IPS DF 4.7 (cell line): ENCODE results near the gene ARID3A.

Source experiments
- DNase-seq: peaks from one replicate; pipeline ENCODE4 v3.0.0-alpha.2; 2013; ENCODE audit warnings: low spot score; ENCODE audit errors: extremely low read depth

The ARID3A gene

DNA sequence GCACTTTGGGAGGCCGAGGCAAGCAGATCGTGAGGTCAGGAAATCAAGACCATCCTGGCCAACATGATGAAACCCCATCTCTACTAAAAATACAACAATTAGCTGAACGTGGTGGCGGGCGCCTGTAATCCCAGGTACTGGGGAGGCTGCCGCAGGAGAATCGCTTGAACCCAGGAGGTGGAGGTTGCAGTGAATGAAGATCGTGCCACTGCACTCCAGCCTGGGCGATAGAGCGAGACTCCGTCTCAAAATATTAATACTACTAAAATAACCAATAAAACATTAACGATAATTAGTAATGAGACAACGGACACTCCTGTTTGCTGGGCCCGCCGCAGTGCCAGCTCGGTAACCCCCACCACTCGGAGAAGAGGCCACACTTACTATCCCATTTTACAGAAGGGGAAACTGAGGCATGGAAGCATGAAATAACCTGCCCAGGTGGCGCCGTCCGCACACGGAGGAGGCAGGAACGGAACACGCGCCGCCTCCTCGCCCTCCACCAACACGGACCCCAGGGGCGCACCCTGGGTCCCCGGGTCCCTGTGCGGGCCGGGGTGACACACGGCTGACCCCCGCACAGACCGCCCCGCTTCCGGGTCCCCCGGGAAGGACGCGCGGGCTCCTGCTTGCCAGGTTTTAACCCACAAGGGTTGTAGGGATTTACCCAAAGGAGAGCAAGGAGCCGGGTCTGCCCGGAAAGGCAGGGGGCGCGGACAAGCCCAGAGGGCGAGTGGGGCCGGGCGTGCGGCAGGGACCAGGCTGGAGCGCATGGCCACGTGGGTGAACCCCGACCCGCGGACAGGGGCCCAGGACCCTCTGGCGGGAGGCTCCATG lies 14.4 kb upstream of the ARID3A start:
- DNase-seq = no peak

DNA sequence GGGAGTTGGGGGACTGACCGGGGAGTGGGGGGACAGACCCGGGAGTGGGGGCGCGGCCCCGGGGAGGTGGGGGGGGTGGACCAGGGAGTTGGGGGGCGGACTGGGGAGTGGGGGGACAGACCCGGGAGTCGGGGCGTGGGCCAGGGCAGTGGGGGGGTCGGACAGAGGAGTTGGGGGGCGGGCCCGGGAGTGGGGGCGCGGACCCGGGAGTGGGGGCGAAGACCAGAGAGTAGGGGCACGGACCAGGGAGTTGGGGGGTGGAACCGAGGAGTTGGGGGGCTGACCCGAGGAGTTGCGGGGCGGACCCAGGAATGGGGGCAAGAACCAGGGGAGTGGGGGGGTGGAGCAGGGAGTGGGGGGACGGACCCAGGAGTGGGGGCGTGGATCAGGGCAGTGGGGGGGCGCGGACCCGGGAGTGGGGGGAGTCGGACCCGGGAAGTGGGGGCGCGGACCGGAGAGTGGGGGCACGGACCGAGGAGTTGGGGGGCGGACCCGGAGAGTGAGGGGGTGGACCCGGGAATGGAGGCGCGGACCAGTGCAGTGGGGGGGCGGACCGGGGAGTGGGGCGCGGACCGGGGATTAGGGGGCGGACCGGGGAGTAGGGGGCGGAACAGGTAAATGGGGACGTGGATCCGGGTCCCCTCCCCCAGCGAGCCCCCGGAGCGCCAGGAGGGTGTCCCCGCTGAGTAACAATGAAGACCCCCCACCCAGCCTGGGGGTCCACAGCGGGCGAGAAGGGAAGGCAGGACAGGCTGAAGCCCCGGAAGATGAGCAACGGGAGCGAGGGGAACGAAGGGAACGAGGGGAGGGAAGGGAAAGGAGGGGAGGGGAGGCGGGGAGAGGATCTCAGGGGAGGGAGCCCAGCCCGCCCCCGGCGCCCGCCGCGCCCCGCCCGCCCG lies 13.4 kb upstream of the ARID3A start:
- no peak for DNase-seq

DNA sequence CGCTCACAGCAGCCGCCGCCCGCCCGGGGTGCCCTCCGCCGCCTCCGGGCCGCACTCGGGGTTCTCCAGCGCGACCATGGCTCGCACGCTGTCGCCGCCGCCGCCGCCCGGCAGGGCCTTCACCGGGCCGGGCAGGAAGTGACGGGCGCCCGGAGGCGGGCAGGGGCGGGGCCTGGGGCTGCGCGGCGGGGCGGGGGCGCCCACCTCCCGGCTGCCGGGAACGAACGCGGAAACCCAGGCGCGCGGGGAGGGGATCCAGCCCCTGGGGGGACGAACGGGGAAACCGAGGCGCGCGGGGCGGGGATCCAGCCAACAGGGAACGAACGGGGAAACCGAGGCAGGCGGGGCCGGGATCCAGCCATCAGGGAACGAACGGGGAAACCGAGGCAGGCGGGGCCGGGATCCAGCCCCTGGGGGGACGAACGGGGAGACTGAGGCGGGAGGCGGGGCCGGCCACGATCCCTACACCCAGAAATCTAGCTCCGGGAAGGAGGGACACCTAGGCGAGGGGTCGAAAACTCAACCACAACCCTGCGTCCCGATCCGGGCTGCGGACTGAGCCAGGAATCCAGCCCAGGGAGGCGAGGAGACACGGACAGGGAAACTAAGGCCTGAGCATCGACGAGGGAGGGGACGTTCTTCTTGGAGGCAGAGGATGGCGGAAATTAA lies 12.6 kb upstream of the ARID3A start, which contains the start of gene R3HDM4:
Gene R3HDM4, minus strand, starts transcription at position 140 of the 669 bp plus-strand sequence. Its CDS starts 62 bp downstream, at position 78.
- no peak for DNase-seq

DNA sequence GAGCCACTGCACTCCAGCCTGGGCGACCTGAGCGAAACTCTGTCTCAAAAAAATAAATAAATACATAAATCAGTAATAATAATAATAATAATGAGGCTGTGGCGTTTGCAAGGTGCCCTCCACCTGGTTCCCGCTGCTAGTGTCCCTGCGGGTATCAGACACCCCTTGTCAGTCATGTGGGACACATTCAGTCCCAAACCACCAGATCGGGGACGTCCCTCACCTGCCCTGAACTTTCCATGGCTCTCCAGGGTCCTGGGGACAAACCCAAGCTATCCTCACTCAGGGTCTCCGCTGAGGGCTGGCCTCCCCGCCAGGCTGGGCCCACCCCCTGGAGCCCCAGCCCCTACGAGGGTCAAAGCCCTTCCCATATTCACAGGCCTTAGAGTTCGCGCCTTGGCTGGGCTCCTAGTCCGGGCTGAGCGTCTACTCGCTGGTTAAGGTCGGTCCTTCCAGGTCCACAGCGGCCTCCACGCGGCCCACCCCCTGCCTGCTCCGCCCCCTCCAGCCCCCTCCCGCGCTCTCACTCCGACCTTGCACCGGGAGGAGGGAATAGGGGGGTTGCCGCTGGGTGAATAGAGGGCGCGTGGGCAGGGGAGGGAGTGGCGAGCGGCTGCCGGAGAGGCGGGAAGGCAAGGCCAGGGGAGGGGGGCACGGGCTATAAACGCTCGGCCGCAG lies 9.1 kb upstream of the ARID3A start:
- no peak for DNase-seq

GRCh38 chr19:917323-918151 lies 8.3 kb upstream of the ARID3A start, which contains the start of gene KISS1R:
Gene KISS1R, plus strand, starts transcription at chr19:917333. Its CDS starts 170 bp downstream, at chr19:917503.
- DNase-seq = no peak

DNA sequence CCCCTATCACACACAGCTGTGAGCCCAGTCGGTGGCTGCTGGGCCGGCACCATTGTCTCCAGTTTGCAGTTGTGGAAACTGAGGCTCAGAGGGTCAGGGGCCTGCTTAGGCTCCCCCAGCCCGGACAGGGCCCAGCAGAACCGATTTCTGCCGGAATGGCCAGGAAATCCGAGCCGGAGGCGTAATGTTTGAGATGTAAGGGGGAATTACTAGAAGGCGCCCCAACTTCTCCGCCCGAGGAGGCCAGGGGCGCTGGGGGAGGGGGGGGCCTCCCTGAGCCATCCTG lies 7.7 kb upstream of the ARID3A start:
- no peak for DNase-seq

DNA sequence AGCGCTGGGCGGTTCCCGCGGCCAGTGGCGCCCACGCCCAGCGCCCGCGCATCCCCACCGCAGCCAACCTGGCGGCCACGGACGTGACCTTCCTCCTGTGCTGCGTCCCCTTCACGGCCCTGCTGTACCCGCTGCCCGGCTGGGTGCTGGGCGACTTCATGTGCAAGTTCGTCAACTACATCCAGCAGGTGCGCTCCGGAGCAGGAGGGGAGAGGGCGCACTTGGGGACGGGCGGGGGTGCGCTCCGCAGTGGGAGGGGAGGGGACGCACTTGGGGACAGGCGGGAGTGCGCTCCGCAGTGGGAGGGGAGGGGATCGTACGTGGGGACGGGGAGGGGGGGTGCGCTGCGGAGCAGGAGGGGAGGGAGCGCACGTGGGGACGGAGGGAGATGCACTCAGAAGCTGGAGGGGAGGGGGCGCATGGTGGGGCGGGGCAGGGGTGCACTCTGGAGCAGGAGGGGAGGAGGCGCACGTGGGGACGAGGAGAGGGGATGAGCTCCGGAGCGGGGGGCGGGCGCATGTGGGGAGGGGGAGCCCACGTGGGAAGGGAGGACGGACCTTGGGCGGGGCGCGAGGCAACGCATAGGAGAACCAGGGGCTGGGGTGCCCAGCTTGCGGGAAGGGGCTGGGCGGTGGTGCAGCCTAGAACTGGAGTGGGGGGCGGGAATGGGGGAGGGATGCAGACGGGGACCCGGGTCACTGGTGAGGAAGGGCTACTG lies 7.2 kb upstream of the ARID3A start:
- no peak for DNase-seq

DNA sequence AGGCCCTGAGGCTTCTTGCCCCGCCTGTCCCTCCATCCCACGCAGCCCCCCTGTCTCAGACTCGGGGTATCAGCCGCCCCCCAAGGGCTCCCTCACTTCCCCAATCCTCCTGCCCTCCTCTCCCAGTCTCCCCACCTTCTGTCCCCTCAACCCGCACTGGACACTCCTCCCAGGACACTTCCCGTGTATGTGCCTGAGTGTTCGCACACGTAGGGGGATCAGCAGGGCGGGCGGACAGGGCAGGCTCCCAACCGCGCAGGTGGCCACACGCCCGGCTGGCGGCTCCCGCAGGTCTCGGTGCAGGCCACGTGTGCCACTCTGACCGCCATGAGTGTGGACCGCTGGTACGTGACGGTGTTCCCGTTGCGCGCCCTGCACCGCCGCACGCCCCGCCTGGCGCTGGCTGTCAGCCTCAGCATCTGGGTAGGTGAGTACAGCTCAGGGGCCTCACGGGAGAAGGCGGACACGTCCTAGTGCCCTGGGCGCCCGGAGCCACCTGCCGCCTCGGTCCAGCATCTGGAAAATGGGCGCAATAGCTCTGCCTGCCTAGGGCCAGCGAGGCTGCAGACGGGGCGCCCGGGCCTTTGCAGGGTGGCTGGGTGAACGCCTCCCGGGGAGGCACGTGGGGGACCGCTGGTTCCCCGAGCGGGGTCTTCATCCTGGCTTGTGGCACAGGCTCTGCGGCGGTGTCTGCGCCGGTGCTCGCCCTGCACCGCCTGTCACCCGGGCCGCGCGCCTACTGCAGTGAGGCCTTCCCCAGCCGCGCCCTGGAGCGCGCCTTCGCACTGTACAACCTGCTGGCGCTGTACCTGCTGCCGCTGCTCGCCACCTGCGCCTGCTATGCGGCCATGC lies 6.4 kb upstream of the ARID3A start:
- DNase-seq = no peak

DNA sequence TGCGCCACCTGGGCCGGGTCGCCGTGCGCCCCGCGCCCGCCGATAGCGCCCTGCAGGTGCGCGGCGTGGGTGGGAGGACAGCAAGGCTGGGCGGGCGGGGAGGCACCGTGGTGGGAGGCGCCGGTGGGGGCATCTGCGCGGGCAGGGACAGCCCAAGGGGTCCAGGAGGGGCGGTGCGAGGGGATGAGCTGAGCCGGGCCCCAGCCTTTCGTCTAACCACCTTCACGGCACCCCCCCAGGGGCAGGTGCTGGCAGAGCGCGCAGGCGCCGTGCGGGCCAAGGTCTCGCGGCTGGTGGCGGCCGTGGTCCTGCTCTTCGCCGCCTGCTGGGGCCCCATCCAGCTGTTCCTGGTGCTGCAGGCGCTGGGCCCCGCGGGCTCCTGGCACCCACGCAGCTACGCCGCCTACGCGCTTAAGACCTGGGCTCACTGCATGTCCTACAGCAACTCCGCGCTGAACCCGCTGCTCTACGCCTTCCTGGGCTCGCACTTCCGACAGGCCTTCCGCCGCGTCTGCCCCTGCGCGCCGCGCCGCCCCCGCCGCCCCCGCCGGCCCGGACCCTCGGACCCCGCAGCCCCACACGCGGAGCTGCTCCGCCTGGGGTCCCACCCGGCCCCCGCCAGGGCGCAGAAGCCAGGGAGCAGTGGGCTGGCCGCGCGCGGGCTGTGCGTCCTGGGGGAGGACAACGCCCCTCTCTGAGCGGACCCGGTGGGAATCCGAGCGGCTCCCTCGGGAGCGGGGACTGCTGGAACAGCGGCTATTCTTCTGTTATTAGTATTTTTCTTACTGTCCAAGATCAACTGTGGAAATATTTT lies 5.6 kb upstream of the ARID3A start:
- no peak for DNase-seq

DNA sequence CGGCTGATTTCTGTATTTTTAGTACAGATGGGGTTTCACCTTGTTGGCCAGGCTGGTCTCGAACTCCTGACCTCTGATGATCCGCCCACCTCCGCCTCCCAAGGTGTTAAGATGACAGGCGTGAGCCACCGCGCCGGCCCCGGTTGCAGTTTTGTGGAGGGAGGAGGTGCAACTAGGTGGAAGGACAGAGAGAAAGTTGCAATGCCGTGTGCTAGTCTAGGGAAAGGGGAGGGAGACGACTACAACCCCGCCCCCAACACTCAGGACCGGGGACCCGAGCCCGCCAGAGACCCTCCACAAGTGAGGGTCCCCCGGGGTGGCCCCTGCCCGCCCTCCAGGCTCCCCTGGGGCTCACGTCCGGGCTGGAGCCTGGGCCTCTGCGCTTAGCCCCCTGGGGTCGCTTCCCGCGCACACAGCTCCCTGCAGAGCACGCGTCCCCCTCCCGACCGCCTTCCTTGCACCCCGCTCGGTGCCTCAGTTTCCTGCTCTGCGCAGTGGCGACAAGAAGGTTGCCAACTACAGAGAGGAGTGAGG lies 1.2 kb upstream of the ARID3A start:
- no peak for DNase-seq

GRCh38 chr19:925087-925525 lies 729 bp upstream of the ARID3A start:
- no peak for DNase-seq

DNA sequence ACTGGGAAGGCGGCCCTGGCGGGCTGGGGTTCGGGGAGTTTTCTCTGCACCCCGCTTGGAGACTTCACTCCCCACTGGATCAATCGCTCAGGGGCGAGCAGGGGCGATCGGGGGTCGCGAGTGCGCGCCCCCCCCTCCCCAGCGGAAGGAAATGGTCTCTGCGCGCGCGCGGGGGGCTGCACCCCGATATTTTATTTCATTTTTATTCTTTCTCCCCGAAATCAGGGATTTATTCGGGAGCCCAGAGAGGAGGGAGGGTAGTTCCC lies 421 bp downstream of the ARID3A start:
- no peak for DNase-seq

GRCh38 chr19:926589-927350 lies 935 bp downstream of the ARID3A start:
- DNase-seq = no peak

DNA sequence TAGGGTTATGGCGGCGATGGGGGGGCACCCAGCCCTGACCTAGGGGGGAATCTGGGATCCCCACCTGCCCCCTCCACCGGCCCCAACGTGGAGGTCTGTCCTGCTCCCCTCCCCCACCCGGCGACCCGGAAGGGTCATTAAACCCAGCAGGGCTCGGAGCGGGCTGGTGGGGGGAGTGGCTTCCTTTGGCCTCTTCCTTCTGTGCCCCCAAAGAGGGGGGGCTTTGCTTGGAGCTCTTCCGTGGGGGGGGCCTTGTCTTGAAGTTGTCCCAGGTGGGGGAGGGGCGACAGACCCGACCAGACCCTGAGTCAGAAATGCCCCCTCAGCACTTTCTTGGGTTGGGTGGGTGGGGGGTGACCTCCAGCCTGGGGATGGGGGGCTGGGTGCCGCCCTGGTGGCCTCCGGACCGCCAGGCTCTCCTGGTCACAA lies 1.5 kb downstream of the ARID3A start:
- no peak for DNase-seq

DNA sequence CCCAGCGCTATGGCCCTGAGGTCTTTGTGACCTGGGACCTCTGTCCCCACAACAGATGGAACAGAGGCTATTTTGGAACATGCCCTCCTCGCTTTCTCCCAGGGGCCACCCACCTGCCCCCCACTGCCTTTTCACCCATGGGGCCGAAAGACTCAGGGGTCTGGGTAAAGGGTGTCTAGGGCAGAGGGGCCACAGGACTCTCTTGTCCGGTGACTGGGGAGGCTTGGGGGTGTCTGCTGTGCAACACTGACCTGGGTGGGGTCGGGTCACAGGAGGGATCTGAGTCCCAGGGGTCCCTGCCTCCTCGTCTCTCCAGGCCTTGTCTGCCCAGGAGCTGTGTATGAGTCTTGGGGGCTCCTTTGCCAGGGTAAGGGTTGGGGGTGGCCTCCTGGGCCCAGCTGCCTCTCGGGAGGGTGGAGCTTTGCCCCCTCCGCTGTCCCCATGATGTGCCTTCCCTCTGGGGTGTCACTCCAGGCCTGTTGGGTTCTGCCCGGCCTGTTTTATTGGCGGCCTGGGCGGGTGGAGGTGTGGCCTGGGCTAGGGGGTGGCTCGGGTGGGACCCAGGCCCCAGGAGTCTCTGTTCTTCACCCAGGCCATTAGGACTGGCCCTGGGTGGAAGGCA lies 2.1 kb downstream of the ARID3A start:
- no peak for DNase-seq

DNA sequence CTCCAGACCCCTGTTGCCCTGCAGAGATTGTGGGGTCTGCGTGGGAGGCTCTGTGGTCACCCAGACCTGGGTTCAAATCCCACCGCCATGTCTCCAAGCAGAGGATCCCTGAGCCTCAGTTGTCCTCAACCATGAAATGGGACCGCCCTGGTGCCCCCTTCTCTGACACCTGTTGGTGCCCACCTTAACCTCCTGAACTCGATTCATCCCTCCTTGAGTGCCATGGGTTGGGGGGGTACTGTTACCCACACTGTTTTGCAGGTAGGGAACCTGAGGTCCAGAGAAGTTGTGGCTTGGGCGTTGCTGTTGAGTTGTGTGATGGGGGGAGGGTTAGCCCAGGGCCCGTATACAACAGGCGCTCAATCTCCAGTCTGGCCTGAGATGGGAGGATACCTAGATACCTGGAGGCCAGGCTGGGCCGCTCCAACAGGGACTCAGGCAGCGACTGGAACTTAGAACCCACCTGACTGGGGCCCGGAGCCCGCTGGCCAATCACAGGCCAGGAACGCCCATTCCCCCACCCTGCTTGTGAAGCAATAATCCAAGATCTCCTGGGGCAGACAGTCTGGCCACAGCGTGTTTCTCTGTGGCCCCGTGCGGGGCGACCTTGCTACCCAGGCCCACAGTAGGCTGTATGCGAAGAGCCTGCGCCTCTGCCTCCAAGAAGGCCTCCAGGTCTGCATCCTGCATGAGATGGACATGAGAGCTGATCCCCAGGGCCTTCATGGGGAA lies 2.8 kb downstream of the ARID3A start:
- DNase-seq = no peak
